GM10847 (cell line): ENCODE data around the gene CRAT.
A peak's percentile ranks its signal among the peaks of the same experiment; 100 is the strongest.

Source experiments
- POLR2A ChIP-seq: IDR thresholded peaks from 2 replicates; pipeline ENCODE4 v1.6.1; 2011; ENCODE audit not compliant: insufficient read length; ENCODE audit errors: extremely low read depth

CRAT gene

GRCh38 chr9:129110740-129111527 is at the start of gene CRAT, which contains the start of gene PTPA:
CRAT (minus strand) TSS chr9:129110793; CDS start chr9:129110509, 284 bp downstream.
PTPA (plus strand) TSS chr9:129111415; CDS start chr9:129111601, 186 bp downstream.
- peak; percentile 74 for TF ChIP-seq POLR2A

GRCh38 chr9:129156163-129156562 is 45.6 kb upstream of the CRAT start:
- TF ChIP-seq POLR2A, result no peak

- no peak for TF ChIP-seq POLR2A
Observed at GRCh38 chr9:129154866-129155477, 44.4 kb upstream of the CRAT start.

GRCh38 chr9:129151469-129151868 is 40.9 kb upstream of the CRAT start:
- TF ChIP-seq POLR2A, result no peak

GRCh38 chr9:129150672-129151211 is 40.1 kb upstream of the CRAT start:
- no peak for TF ChIP-seq POLR2A

- TF ChIP-seq POLR2A, result no peak
Observed at GRCh38 chr9:129150122-129150521, 39.5 kb upstream of the CRAT start.

GRCh38 chr9:129149442-129149841 is 38.8 kb upstream of the CRAT start:
- no peak for TF ChIP-seq POLR2A

GRCh38 chr9:129148463-129149204 is 38.0 kb upstream of the CRAT start:
- no peak for TF ChIP-seq POLR2A

GRCh38 chr9:129146441-129146941 is 35.9 kb upstream of the CRAT start:
- TF ChIP-seq POLR2A, result no peak

- no peak for TF ChIP-seq POLR2A
Observed at GRCh38 chr9:129145841-129146292, 35.3 kb upstream of the CRAT start.

- TF ChIP-seq POLR2A, result no peak
Observed at GRCh38 chr9:129145316-129145715, 34.7 kb upstream of the CRAT start.

- TF ChIP-seq POLR2A, result no peak
Observed at GRCh38 chr9:129143031-129143927, 32.7 kb upstream of the CRAT start.

GRCh38 chr9:129142138-129142935 is 31.7 kb upstream of the CRAT start:
- TF ChIP-seq POLR2A, result no peak

- no peak for TF ChIP-seq POLR2A
Observed at GRCh38 chr9:129141066-129142041, 30.8 kb upstream of the CRAT start.
